ENCODE data around the gene HEG1.

HEG1 gene

GRCh38 chr3:125011941-125012340, 43.9 kb downstream of the HEG1 start:
- no peak for DNase-seq

- DNase-seq = no peak
These were observed 45.4 kb downstream of the HEG1 start for GRCh38 chr3:125010393-125010792.

GRCh38 chr3:125008766-125009165, 47.0 kb downstream of the HEG1 start:
- no peak for DNase-seq

GRCh38 chr3:125006291-125006731, 49.5 kb downstream of the HEG1 start:
- no peak for DNase-seq

GRCh38 chr3:125005676-125006075, 50.1 kb downstream of the HEG1 start:
- DNase-seq = peak; percentile 17 to 47 (median 24)

- peak in 1 of 3 donors; percentile 5 for DNase-seq
These were observed 50.6 kb downstream of the HEG1 start for GRCh38 chr3:125005222-125005621.

GRCh38 chr3:125003859-125004595, 51.8 kb downstream of the HEG1 start:
- DNase-seq = no peak

GRCh38 chr3:125003369-125003853, 52.4 kb downstream of the HEG1 start:
- no peak for DNase-seq

GRCh38 chr3:125002414-125003368, 53.1 kb downstream of the HEG1 start:
- no peak for DNase-seq

GRCh38 chr3:125001557-125002413, 54.0 kb downstream of the HEG1 start:
- no peak for DNase-seq

- DNase-seq = no peak
These were observed 55.1 kb downstream of the HEG1 start for GRCh38 chr3:125000661-125001060.

GRCh38 chr3:124999897-125000435, 55.8 kb downstream of the HEG1 start:
- peak; percentile 50 to 57 (median 56) for DNase-seq

GRCh38 chr3:124999317-124999716, 56.5 kb downstream of the HEG1 start:
- DNase-seq = no peak

GRCh38 chr3:124998247-124998630, 57.6 kb downstream of the HEG1 start:
- DNase-seq = no peak

- no peak for DNase-seq
These were observed 58.2 kb downstream of the HEG1 start for GRCh38 chr3:124997303-124998246.

GRCh38 chr3:124995460-124995994, 60.3 kb downstream of the HEG1 start:
- peak; percentile 72 to 79 (median 75) for DNase-seq

GRCh38 chr3:124993466-124993865, 62.3 kb downstream of the HEG1 start:
- no peak for DNase-seq

- no peak for DNase-seq
These were observed 63.8 kb downstream of the HEG1 start for GRCh38 chr3:124992041-124992440.

GRCh38 chr3:124986192-124987143, 69.3 kb downstream of the HEG1 start:
- DNase-seq = peak; percentile 45 to 62 (median 51)

- peak; percentile 56 to 68 (median 67) for DNase-seq
These were observed 70.4 kb downstream of the HEG1 start for GRCh38 chr3:124985349-124985748.

Measured in suppressor macrophage treated with lipopolysaccharide for 1 hour (primary cell).